GM12873 (cell line): Measurements from ENCODE around the gene CD160.

Experiments
- CTCF ChIP-seq: IDR thresholded peaks from 2 replicates; pipeline ENCODE4 v1.5.1; 2012; ENCODE audit warnings: low read depth, mild to moderate bottlenecking, moderate library complexity, low read length, control low read depth; ENCODE audit not compliant: insufficient read depth; ENCODE audit errors: missing control alignments

The CD160 gene

GRCh38 chr1:145784409-145784808, 65.1 kb downstream of the CD160 start:
- TF ChIP-seq CTCF, result no peak

GRCh38 chr1:145785547-145785946, 66.2 kb downstream of the CD160 start:
- TF ChIP-seq CTCF, result no peak

GRCh38 chr1:145786271-145786670, 67.0 kb downstream of the CD160 start:
- TF ChIP-seq CTCF, result no peak

GRCh38 chr1:145788580-145788979, 69.3 kb downstream of the CD160 start:
- no peak for TF ChIP-seq CTCF
